GM21529 (cell line): Measurements from ENCODE around the gene CRTAC1.

Source experiments
- ATAC-seq: cut with Tn5 transposase; IDR thresholded peaks from one replicate; pipeline ENCODE4 v1.9.1; 2021; ENCODE audit not compliant: unreplicated experiment

CRTAC1 gene

GRCh38 chr10:98029149-98030092, 1.0 kb downstream of the CRTAC1 start:
- no peak for ATAC-seq

- peak; percentile 67 for ATAC-seq
Observed at GRCh38 chr10:98028168-98028770, 2.2 kb downstream of the CRTAC1 start.

- no peak for ATAC-seq
Observed at GRCh38 chr10:98023024-98023423, 7.4 kb downstream of the CRTAC1 start.

GRCh38 chr10:98020784-98021183, 9.6 kb downstream of the CRTAC1 start:
- no peak for ATAC-seq

GRCh38 chr10:98020254-98020653, 10.2 kb downstream of the CRTAC1 start:
- no peak for ATAC-seq

- no peak for ATAC-seq
Observed at GRCh38 chr10:98019784-98020183, 10.6 kb downstream of the CRTAC1 start.

GRCh38 chr10:98016772-98017475, 13.5 kb downstream of the CRTAC1 start:
- ATAC-seq: no peak

- no peak for ATAC-seq
Observed at GRCh38 chr10:98013776-98014175, 16.6 kb downstream of the CRTAC1 start.

GRCh38 chr10:98013122-98013521, 17.3 kb downstream of the CRTAC1 start:
- no peak for ATAC-seq

GRCh38 chr10:98012644-98013043, 17.8 kb downstream of the CRTAC1 start:
- ATAC-seq: no peak

- ATAC-seq: no peak
Observed at GRCh38 chr10:98010939-98011685, 19.3 kb downstream of the CRTAC1 start.

- ATAC-seq: no peak
Observed at GRCh38 chr10:98006266-98006665, 24.2 kb downstream of the CRTAC1 start.

GRCh38 chr10:98001736-98002135, 28.7 kb downstream of the CRTAC1 start:
- no peak for ATAC-seq

GRCh38 chr10:98000346-98000745, 30.1 kb downstream of the CRTAC1 start:
- ATAC-seq: no peak

GRCh38 chr10:97999923-98000248, 30.5 kb downstream of the CRTAC1 start:
- ATAC-seq: no peak

GRCh38 chr10:97999066-97999922, 31.1 kb downstream of the CRTAC1 start:
- no peak for ATAC-seq

GRCh38 chr10:97991871-97992270, 38.5 kb downstream of the CRTAC1 start:
- ATAC-seq: no peak

GRCh38 chr10:97981816-97982215, 48.6 kb downstream of the CRTAC1 start:
- no peak for ATAC-seq

- no peak for ATAC-seq
Observed at GRCh38 chr10:97977673-97978072, 52.7 kb downstream of the CRTAC1 start.

- no peak for ATAC-seq
Observed at GRCh38 chr10:97975598-97975997, 54.8 kb downstream of the CRTAC1 start.
